ENCODE results near the gene SOHLH2.

Gene SOHLH2, protein sequence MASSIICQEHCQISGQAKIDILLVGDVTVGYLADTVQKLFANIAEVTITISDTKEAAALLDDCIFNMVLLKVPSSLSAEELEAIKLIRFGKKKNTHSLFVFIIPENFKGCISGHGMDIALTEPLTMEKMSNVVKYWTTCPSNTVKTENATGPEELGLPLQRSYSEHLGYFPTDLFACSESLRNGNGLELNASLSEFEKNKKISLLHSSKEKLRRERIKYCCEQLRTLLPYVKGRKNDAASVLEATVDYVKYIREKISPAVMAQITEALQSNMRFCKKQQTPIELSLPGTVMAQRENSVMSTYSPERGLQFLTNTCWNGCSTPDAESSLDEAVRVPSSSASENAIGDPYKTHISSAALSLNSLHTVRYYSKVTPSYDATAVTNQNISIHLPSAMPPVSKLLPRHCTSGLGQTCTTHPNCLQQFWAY

DNA sequence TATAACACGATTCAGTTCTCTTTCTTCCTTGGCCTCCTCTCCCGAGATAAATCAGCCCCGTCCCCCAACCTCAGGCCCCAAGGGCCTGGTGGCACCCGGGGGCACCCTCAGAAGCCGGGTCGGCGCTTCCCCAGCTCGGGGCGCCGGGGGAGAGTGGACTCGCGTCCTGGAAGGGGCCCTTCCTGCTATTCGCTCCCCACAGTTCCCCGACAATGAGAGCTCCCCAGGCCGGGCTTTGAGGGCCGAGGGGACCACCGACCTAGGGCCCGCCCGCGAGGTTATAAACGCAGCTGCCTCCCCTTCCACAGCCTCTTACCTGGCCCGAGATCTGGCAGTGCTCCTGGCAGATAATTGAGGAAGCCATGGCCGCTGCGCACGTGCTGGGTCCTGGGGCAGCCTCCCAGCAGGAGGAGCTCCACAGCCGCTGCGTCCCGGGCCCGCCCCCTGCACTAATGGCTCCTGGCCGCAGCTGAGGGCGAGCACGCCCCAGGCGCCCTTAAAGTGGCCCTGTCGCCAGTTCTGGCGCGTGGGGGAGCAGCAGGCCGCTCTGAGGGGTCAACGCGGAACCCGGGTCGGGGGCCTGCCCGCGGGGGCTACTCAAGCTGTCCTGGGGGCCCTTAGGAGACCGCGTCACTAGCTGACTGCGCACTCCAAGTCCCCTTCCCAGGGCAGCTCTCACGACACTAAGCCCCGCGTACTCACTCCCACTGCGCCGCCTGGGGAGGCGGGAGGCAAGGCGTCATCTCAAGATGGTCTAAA lies at the start of gene SOHLH2:
Gene SOHLH2, minus strand, starts transcription at position 394 of the 759 bp plus-strand sequence. Its CDS starts 30 bp downstream, at position 364.
- no peaks in the 10 kb centered on the region for H3K27me3 ChIP-seq (ENCODE audit: insufficient read depth, low read depth, severe bottlenecking)

DNA sequence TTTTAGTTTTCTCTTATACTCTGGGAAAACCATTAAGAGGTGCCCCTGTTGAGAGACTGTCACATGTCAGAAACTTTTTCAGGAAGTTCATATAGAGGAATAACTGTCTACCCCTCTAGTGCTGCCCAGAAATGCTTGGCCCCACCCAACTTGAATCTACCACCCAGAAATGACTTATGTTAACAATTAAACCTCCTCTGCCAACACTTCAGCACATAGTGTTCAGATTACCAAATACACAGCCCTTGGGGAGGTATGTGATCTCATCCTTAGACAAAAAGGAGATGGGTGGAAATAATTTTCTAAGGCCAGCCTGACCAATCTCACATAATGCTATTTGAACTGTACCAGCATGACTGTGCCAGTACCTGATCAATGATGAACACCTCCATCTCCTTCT lies 47.6 kb upstream of the SOHLH2 start:
- Histone ChIP-seq H3K36me3 (no peaks in the 10 kb centered on the region), H3K4me3 (ENCODE audit: low read depth, low read length) (no peak overlapping the region), H3K27ac (no peak overlapping the region), H3K9me3 (ENCODE audit: severe bottlenecking) (no peaks in the 10 kb centered on the region), H3K27me3 (ENCODE audit: insufficient read depth, low read depth, severe bottlenecking) (no peaks in the 10 kb centered on the region)
- TF ChIP-seq, protein P1, sequence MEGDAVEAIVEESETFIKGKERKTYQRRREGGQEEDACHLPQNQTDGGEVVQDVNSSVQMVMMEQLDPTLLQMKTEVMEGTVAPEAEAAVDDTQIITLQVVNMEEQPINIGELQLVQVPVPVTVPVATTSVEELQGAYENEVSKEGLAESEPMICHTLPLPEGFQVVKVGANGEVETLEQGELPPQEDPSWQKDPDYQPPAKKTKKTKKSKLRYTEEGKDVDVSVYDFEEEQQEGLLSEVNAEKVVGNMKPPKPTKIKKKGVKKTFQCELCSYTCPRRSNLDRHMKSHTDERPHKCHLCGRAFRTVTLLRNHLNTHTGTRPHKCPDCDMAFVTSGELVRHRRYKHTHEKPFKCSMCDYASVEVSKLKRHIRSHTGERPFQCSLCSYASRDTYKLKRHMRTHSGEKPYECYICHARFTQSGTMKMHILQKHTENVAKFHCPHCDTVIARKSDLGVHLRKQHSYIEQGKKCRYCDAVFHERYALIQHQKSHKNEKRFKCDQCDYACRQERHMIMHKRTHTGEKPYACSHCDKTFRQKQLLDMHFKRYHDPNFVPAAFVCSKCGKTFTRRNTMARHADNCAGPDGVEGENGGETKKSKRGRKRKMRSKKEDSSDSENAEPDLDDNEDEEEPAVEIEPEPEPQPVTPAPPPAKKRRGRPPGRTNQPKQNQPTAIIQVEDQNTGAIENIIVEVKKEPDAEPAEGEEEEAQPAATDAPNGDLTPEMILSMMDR (IDR thresholded peaks at IDR 0.05; ENCODE audit: low read depth, low read length) = no peak
- no peak for DNase-seq

More for the DNA sequence above, at the start of gene SOHLH2:
- no peak for DNase-seq
- TF ChIP-seq, protein P1 (IDR thresholded peaks at IDR 0.05; ENCODE audit: low read depth, low read length) = no peak
- Histone ChIP-seq H3K27ac (no peak within 1 kb of the TSS), H3K4me3 (ENCODE audit: low read depth, low read length) (no peak within 1 kb of the TSS), H3K36me3 (no peaks in the 10 kb centered on the region), H3K9me3 (ENCODE audit: severe bottlenecking) (no peaks in the 10 kb centered on the region)

DNA sequence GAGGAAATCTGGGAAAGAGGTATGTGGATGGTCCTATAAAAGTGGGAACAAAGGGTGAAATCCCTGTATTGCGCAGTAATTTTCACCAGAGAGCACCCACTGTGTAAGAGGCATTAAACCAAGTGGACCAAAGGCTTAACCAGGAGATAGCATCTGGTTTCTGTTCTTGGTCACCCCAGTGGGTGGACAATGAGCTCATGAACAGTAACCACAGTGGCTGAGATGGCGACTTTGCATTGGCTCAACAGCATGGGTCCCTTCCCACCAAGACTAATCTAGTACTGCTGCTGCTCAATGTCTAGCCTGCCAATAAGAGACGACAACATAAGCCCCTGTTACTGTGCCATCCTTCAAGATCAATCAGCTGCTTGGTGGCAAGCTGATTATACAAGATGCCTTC lies 46.7 kb upstream of the SOHLH2 start:
- no peak for DNase-seq
- Histone ChIP-seq H3K27ac (no peak overlapping the region), H3K36me3 (no peaks in the 10 kb centered on the region), H3K4me3 (ENCODE audit: low read depth, low read length) (no peak overlapping the region), H3K9me3 (ENCODE audit: severe bottlenecking) (no peaks in the 10 kb centered on the region), H3K27me3 (ENCODE audit: insufficient read depth, low read depth, severe bottlenecking) (no peaks in the 10 kb centered on the region)
- TF ChIP-seq, protein P1 (IDR thresholded peaks at IDR 0.05; ENCODE audit: low read depth, low read length) = no peak

DNA sequence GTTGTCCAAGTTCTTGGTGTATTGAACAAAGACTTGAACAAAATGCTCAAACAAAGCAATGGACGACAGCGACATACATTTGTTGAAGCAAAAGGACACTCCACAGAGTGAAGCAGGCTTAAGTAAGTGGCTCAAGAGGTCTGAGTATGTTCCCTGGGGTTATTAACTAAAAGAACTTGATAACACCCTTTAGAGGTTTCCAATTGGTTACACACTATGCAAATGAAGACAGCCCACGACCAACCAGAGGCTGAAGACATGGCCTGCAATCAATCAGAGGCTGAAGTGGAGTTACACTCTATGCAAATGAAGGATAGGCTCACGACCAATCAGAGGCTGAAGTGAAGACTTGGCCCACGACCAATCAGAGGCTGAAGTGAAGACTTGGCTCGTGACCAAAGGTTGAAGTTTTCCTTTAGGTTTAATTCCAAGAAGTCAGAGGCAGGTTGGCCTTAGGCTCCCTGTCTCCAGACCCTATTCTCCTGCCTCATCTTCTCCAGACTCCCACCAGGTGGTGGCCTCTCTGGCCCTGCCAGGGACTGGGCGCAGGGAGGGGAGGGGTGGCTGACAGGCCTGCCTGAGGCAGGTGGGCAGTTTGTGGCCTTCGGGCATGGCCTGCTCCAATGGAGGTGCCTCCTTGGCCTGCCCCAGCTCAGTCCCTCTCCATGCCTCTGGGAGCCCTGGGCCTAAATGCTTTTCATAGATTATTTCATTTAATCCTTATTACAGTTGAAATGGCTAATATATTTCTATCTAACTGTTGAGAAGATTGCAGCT lies 45.2 kb upstream of the SOHLH2 start:
- TF ChIP-seq, protein P1 (IDR thresholded peaks at IDR 0.05; ENCODE audit: low read depth, low read length) = no peak
- no peak overlapping the region for H3K4me3 ChIP-seq (ENCODE audit: low read depth, low read length)
- no peaks in the 10 kb centered on the region for H3K36me3 ChIP-seq
- no peak overlapping the region for H3K27ac ChIP-seq
- no peaks in the 10 kb centered on the region for H3K27me3 ChIP-seq (ENCODE audit: insufficient read depth, low read depth, severe bottlenecking)
- no peak for DNase-seq
- no peaks in the 10 kb centered on the region for H3K9me3 ChIP-seq (ENCODE audit: severe bottlenecking)

DNA sequence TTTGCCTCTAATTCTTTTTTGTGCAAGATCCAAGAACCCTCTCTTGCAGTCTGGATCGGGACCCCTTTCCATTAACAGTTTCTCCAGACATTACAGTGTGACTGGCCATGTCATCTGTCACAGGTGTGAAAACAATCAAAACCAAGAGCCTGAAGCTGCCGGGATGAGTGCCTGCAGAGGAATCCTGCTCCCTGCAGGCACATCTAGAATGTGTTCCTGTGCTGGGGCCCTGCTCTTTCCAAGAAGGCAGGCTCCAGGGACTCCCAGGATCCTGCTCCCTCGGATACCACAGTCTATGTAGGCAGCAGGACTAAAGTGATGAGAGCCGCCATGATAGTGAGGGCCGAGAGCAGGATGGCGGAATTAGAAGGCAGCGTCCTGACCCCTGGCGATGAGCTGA lies 44.5 kb upstream of the SOHLH2 start:
- H3K27me3 ChIP-seq (ENCODE audit: insufficient read depth, low read depth, severe bottlenecking) = no peaks in the 10 kb centered on the region
- H3K4me3 ChIP-seq (ENCODE audit: low read depth, low read length) = no peak overlapping the region
- H3K9me3 ChIP-seq (ENCODE audit: severe bottlenecking) = no peaks in the 10 kb centered on the region
- no peak for DNase-seq
- no peak overlapping the region for H3K27ac ChIP-seq
- TF ChIP-seq, protein P1 (IDR thresholded peaks at IDR 0.05; ENCODE audit: low read depth, low read length) = no peak
- no peaks in the 10 kb centered on the region for H3K36me3 ChIP-seq

All from WERI-Rb-1 (cell line).